ENCODE results near the gene KRTAP5-10.
"Not testable (repeated sequence)": the region's sequence is repeated elsewhere in the genome, so short reads cannot be mapped to it uniquely, and the experiment has no call there.

Gene KRTAP5-10

GRCh38 chr11:71525938-71526495, 39.3 kb upstream of the KRTAP5-10 start:
- Histone ChIP-seq H3K4me3 (ENCODE audit: low read depth, low read length) (no peak overlapping the region), H3K9me3 (ENCODE audit: control insufficient read depth, low read length) (no peaks in the 10 kb centered on the region), H3K79me2 (no peaks in the 10 kb centered on the region), H3K27me3 (ENCODE audit: control insufficient read depth, insufficient read depth, low read length) (no peaks in the 10 kb centered on the region), H2AFZ (no peak overlapping the region), H3K27ac (no peak overlapping the region), H3K9ac (no peak overlapping the region), H3K36me3 (ENCODE audit: control insufficient read depth, insufficient read depth, low read length) (no peaks in the 10 kb centered on the region), H3K4me2 (ENCODE audit: low read length) (no peak overlapping the region), H3K4me1 (no peaks in the 10 kb centered on the region)
- TF ChIP-seq CTCF (IDR thresholded peaks at IDR 0.05) = no peak

DNA sequence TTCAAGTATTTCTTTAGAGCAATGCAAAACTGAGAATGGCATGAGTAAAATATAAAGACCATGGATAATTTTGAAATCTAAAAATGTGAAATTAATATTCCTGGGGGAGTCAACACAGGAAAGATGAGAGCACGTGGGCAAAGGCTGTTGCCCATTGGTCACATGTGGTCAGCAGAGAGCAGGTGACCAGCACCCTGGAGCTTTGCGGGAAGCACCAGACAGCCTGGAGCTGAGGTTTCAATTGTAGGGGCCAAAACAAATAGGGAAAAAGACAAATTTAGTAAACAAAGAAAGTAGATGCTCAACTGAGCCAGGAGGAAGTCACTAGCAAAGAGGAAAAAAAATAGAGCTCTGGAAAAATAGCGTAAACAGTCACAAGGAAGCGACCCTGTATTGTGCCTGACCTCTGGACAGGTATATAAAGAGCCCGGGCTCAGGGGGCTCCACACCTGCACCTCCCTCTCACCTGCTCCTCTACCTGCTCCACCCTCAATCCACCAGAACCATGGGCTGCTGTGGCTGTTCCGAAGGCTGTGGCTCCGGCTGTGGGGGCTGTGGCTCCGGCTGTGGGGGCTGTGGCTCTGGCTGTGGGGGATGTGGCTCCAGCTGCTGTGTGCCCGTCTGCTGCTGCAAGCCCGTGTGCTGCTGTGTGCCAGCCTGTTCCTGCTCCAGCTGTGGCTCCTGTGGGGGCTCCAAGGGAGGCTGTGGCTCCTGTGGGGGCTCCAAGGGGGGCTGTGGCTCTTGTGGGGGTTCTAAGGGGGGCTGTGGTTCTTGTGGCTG, 38.4 kb upstream of the KRTAP5-10 start, which contains the start of gene KRTAP5-7:
Gene KRTAP5-7 (plus strand): TSS at position 472 of the 780 bp plus-strand sequence. CDS start 34 bp downstream, at position 506.
- H3K4me3 ChIP-seq (ENCODE audit: low read depth, low read length); H3K27me3 ChIP-seq (ENCODE audit: control insufficient read depth, insufficient read depth, low read length); H3K79me2 ChIP-seq: not testable (repeated sequence)

GRCh38 chr11:71527576-71528210, 37.7 kb upstream of the KRTAP5-10 start:
- H3K9me3 ChIP-seq (ENCODE audit: control insufficient read depth, low read length) = no peaks in the 10 kb centered on the region
- no peak overlapping the region for H3K4me2 ChIP-seq (ENCODE audit: low read length)
- no peak overlapping the region for H3K4me3 ChIP-seq (ENCODE audit: low read depth, low read length)
- H3K27me3 ChIP-seq (ENCODE audit: control insufficient read depth, insufficient read depth, low read length) = no peaks in the 10 kb centered on the region
- no peaks in the 10 kb centered on the region for H3K79me2 ChIP-seq
- TF ChIP-seq CTCF (IDR thresholded peaks at IDR 0.05) = no peak
- no peaks in the 10 kb centered on the region for H3K36me3 ChIP-seq (ENCODE audit: control insufficient read depth, insufficient read depth, low read length)
- no peak overlapping the region for H3K27ac ChIP-seq
- H3K4me1 ChIP-seq = no peaks in the 10 kb centered on the region
- no peak overlapping the region for H2AFZ ChIP-seq
- H3K9ac ChIP-seq = no peak overlapping the region

More for the DNA sequence above, 38.4 kb upstream of the KRTAP5-10 start, which contains the start of gene KRTAP5-7:
- H3K36me3 ChIP-seq (ENCODE audit: control insufficient read depth, insufficient read depth, low read length); H3K4me2 ChIP-seq (ENCODE audit: low read length); H2AFZ ChIP-seq; H3K9me3 ChIP-seq (ENCODE audit: control insufficient read depth, low read length); H3K4me1 ChIP-seq; H3K9ac ChIP-seq; H3K27ac ChIP-seq: not testable (repeated sequence)

DNA sequence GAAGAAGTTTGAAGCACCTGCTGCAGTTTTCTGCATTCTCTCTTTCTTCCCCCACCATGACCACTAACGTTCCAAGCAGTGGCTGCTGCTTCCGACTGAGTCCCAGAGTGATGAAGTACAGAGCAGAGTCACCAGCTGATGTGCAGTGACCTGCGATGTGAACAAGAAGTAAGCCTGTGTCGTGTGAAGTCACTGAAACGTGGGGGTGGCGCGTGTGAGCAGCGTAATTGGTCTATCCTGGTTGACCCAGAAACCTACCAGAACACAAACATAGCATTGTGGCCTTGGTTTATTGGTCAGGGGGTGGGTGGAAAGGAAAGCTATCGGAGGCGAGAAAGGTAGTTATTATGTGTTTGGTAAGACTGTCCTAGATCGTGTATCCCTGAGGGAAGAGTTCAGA, 34.8 kb upstream of the KRTAP5-10 start:
- Histone ChIP-seq H3K4me2 (ENCODE audit: low read length) (no peak overlapping the region), H3K36me3 (ENCODE audit: control insufficient read depth, insufficient read depth, low read length) (no peaks in the 10 kb centered on the region), H2AFZ (no peak overlapping the region), H3K79me2 (no peaks in the 10 kb centered on the region), H3K9ac (no peak overlapping the region), H3K27ac (no peak overlapping the region), H3K4me3 (ENCODE audit: low read depth, low read length) (no peak overlapping the region), H3K27me3 (ENCODE audit: control insufficient read depth, insufficient read depth, low read length) (no peaks in the 10 kb centered on the region), H3K4me1 (no peaks in the 10 kb centered on the region), H3K9me3 (ENCODE audit: control insufficient read depth, low read length) (no peaks in the 10 kb centered on the region)
- no peak for TF ChIP-seq CTCF (IDR thresholded peaks at IDR 0.05)

DNA sequence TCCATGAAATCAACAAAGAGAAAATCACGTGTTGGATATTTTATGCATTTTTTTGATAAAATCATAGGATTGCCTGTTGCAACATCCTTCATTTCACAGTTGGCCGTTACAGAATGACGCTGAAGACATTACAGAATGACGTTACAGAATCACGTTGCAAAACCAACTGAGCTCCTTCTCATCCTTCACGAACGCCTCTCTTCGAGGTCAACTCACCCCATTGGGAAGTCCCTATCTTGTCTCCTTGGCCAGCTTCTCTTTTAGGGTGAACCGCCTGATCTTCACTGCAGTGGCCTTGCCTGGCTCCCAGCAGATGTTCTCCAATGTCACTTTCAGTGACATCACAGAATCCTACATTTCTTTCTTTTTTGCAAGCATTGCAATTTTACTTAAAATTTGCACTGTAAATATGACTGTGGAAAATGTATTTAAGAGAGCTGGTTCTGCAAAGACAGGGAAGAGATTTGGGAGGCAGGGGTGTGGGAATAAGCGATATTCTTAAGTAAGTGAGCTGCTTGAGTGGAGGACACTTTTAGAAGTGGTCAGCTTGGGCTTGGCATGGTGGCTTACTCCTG, 33.2 kb upstream of the KRTAP5-10 start:
- no peak overlapping the region for H3K27ac ChIP-seq
- no peak for TF ChIP-seq CTCF (IDR thresholded peaks at IDR 0.05)
- no peak overlapping the region for H3K4me2 ChIP-seq (ENCODE audit: low read length)
- no peak overlapping the region for H3K9ac ChIP-seq
- H2AFZ ChIP-seq = no peak overlapping the region
- H3K79me2 ChIP-seq = no peaks in the 10 kb centered on the region
- H3K27me3 ChIP-seq (ENCODE audit: control insufficient read depth, insufficient read depth, low read length) = no peaks in the 10 kb centered on the region
- H3K36me3 ChIP-seq (ENCODE audit: control insufficient read depth, insufficient read depth, low read length) = no peaks in the 10 kb centered on the region
- no peaks in the 10 kb centered on the region for H3K9me3 ChIP-seq (ENCODE audit: control insufficient read depth, low read length)
- H3K4me3 ChIP-seq (ENCODE audit: low read depth, low read length) = no peak overlapping the region
- no peaks in the 10 kb centered on the region for H3K4me1 ChIP-seq

GRCh38 chr11:71534711-71535608, 30.4 kb upstream of the KRTAP5-10 start:
- not testable (repeated sequence) for H3K27ac ChIP-seq; H3K36me3 ChIP-seq (ENCODE audit: control insufficient read depth, insufficient read depth, low read length); H3K27me3 ChIP-seq (ENCODE audit: control insufficient read depth, insufficient read depth, low read length); H3K4me1 ChIP-seq; H2AFZ ChIP-seq; H3K4me2 ChIP-seq (ENCODE audit: low read length); H3K9ac ChIP-seq; H3K79me2 ChIP-seq; H3K4me3 ChIP-seq (ENCODE audit: low read depth, low read length); H3K9me3 ChIP-seq (ENCODE audit: control insufficient read depth, low read length)
